OCI-M2 (cell line): ENCODE measurements around the gene NPHS2.

Experiments used
- DNase-seq: peaks from one replicate; lab custom pipeline; 2025; ENCODE audit not compliant: unreplicated experiment; lab: John Stamatoyannopoulos, UW

Gene NPHS2

DNA sequence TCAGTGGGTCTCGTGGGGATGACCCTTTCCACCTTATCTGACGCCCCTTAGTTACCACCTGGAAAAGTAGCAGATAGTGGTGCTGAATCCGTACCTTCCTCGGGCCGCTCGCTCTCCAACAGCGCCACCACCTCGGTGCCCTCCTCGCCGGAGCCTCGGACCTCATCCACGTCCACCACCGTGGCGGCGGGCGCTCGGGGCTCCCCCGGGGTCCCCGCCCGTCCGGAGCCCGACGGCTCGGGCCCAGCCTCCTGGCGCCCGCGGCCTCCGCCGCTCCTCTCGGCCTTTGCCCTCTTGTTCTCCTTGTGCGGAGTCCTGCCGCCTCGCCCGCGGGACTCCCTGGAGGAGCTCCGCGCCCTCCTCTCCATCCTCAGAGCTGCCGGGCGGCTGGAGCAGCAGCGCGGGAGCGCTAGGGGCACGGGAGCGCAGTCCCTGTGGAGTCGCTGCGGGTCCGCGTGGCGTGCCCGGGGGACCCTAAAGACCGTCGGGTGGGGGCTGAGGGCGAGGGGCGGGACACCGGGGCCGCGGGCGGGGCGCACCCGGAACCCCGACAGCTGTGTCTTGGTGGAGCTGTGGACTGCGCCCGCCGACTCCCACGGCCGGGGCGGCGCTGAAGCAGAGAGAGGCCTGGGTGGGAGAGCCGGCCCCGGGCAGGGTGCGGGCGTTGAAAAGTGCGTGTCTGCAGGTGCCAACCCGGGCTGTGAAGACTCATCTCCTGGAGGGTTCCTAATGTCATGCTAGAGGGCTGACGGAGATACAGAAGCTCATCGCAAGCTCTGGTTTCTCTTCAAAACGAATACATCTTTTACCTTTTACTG is at the start of gene NPHS2:
Gene NPHS2, minus strand, starts transcription at position 452 of the 818 bp plus-strand sequence. Its CDS starts 84 bp downstream, at position 368.
- DNase-seq, result no peak

DNA sequence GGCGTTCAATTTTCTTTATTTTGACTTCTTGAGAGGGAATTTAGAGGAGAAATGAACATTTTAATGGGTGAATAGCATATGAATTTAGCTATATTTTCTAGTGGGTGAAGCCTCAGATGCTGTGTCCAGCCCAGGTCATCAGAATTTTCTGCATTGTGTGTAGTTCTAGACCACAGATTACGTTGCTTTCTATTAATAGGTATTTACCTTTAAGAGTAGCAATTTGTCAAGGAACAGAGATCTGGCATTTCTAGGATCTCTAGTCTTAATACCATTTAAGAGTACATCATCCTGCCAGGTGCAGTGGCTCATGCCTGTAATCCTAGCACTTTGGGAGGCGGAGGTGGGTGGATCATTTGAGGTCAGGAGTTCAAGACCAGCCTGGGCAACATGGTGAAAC is 36.6 kb upstream of the NPHS2 start:
- no peak for DNase-seq

GRCh38 chr1:179601093-179601492 is 25.3 kb upstream of the NPHS2 start:
- no peak for DNase-seq

DNA sequence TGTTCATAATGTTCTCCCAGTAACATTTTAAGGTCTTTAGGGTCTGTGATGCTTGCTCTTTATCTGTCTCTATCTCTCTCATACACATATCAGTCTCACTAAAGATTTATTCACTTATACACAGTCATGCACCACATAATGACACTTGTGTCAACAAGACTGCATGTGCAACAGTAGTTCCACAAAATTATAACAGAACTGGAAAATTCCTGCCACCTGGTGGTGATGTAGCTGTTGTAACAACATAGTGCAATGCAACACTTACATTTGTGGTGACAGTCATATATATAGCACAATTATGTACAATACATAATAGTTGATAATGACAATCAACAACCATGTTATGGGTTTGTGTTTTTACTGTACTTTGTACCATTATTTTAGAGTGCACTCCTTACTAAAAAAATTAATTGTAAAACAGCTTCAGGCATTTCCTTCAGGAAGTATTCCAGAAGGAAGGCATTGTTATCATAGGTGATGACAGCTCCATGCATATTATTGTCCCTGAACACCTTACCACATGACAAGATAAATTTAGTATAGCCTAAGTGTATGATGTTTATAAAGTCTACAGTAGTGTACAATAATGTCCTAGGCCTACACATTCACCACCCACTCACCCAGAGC is 24.0 kb upstream of the NPHS2 start:
- no peak for DNase-seq

GRCh38 chr1:179598631-179599030 is 22.9 kb upstream of the NPHS2 start:
- no peak for DNase-seq

- no peak for DNase-seq
These were observed 16.1 kb upstream of the NPHS2 start, which contains the start of gene TDRD5 for GRCh38 chr1:179591592-179592580. Gene TDRD5, plus strand, starts transcription at chr1:179591832. Its CDS starts 784 bp downstream, at chr1:179592616.

DNA sequence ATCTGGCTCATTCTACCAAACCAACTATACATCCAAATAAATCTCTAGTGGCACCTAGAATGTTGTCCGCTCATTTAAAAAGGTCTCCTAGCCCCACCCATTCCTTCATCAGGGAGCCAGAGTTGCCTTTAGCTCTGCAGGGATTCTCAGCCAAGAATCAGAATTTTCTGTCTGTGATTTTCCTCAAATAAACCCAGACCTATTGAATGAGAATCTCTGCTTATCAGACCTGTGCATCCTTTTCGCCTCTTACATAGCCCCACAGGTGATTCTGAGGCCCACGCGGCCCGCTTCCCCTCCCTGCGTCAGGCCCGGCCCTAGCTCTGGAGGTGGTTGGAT is 15.5 kb upstream of the NPHS2 start:
- DNase-seq, result no peak

DNA sequence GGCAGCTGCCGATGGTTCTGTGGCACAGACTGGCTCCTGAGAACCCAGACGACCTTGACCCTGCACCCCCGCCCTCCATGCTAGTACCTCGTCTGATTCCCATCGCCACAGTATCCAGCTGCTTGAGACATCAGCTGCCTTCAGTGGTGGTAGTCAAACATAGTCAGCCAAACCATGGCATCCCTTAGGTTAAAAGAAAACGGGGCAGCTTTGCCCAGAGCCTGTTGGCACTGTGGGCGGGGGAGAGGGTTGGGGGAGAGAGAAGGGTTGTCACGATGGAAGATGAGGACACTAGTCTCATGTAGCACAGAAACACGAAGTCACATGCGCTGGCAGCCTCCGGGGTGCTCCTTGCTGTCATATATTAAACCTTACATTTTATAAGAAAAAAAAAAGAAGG is 14.9 kb upstream of the NPHS2 start:
- DNase-seq, result no peak

GRCh38 chr1:179589509-179589908 is 13.8 kb upstream of the NPHS2 start:
- DNase-seq, result no peak

- no peak for DNase-seq
These were observed 12.8 kb upstream of the NPHS2 start for GRCh38 chr1:179588425-179589024.

DNA sequence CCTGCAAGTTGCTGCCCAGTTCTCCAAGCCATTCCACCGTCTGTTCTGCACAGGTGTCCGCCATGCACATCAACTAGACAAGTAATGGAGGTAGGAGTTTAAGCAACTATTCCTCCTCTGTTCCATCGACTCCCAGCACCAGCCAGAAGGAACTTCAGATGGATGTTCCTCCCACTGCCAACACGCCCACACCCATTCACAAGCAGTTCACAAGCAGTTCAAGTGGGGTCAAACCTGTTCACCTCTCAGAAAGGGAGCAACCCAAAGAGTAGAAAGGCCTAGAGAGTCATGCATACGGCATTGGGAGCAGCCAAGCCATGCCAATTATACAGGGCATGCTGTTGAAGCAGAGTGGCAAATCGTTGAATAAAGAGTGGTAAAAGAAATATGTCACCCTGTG is 11.6 kb upstream of the NPHS2 start:
- no peak for DNase-seq

- no peak for DNase-seq
These were observed 10.5 kb upstream of the NPHS2 start for GRCh38 chr1:179586107-179586823.

DNA sequence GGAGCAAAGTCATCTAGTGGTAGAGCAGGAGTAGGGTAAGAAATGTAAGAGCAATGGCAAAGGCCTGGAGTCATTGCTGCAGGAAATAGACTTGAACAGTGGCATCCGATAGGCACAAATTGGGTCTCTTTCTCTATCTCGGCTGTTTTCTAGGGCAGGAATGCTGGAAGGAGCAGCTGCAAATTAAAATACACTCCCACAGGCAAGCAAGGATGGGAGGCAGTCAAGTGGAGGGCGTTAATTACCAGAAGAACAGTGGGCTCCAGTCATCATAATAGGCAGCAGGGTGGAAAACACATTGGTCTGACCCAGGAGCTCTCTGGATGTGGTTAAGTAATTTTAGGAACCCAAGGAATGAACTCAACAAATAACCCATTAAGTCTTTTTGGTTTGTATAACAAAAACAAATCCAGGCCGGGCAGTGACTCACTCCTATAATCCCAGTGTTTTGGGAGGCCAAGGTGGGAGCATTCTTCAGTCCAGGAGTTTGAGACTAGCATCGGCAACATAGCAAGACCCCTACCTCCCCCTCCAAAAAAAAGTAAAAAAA is 8.1 kb upstream of the NPHS2 start:
- no peak for DNase-seq

GRCh38 chr1:179576509-179576908 is 761 bp upstream of the NPHS2 start:
- no peak for DNase-seq

DNA sequence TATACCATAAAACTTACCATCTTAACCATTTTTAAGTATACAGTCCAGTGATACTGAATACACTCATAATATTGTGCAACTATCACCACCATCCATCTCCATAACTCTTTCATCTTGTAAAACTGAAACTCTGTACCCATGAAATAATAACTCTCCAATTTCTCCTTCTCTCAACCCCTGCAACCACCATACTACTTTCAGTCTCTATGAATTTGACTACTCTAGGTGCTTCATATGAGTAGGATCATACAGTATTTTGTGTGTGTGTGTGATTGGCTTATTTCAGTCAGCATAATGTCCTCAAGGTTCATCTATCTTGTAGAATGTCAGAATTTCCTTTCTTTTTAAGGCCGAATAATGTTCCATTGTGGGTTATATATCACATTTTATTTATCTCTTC is 17.7 kb downstream of the NPHS2 start:
- no peak for DNase-seq

- no peak for DNase-seq
These were observed 21.3 kb downstream of the NPHS2 start for GRCh38 chr1:179554427-179554826.

GRCh38 chr1:179550746-179551682 is 24.7 kb downstream of the NPHS2 start:
- no peak for DNase-seq

- DNase-seq, result no peak
These were observed 26.4 kb downstream of the NPHS2 start for GRCh38 chr1:179549368-179549700.
